GM21381 (cell line): Measurements from ENCODE around the gene SLC6A7.
"Not testable (repeated sequence)": the region's sequence is repeated elsewhere in the genome, so short reads cannot be mapped to it uniquely, and the experiment has no call there.

Source experiments
- ATAC-seq: cut with Tn5 transposase; IDR thresholded peaks from one replicate; pipeline ENCODE4 v1.9.1; 2021; ENCODE audit warnings: mild to moderate bottlenecking, moderate library complexity; ENCODE audit not compliant: unreplicated experiment

Gene SLC6A7

DNA sequence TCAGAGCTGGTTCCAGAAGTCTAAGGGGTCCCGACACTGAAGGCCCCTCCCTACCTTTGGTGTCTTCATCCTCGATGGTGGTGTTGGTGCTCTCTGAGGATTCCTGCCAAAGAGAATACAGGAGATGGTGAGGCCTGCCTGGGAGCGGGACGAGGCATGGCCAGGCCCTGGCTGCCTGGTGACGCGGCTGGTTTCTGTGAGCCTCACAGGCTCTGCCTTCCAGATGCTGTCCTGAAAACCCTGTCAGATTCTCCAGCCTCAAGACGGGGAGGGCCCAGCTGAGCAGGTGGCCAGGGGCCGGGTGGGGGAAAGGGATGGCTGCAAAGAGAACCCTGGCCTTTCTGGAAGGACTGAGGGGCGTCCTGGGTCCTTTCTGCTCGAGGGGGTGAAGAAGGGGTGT, 48.8 kb downstream of the SLC6A7 start:
- no peak for ATAC-seq

DNA sequence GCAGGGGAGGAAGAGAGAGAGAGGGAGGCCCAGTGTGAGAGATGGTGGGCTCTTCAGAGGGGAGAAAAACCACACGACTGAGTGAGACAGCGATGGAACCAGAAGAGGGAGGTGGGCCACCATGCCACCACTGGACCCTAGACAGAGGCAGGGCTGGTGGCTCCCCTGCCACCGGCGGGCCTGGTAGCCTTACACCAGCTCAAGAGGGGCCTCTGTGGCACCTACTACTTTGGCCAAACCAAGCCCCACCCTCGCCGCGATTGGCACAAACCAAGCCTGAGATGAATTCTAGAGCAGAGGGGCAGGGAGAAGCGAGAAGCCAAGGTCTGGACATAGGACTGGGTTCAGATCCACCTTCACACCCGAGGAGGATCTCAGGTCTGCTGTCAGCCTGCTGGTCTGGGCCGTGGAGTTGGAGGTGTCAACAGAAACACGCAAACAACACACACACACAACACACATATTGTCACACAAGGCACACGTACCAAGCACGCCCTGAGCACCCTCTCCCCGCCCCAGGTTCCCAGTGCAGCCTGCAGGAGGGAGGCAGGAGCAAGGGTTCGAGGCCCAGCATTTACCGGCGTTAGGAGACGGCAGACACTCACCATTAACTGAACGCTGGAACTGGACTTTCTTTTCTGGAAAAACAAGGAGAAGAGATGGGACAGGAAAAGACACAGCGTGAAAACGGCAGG, 49.4 kb downstream of the SLC6A7 start:
- ATAC-seq: no peak

DNA sequence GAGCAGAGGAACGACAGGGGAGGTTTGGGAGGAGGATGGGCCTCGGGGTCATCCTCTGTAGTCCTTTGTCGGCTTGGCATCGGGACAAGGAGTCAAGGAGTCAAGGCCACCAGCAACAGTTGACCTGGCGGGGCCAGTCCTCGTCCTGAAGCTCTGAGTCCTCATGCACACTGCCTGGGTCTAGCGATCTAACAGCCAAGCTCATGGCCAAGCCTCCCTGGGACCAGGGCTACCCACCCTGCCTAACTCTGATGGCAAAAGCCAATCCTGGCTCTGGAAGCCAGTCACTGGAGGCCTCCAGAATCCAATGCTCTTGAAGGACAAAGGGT, 49.9 kb downstream of the SLC6A7 start:
- ATAC-seq: no peak

DNA sequence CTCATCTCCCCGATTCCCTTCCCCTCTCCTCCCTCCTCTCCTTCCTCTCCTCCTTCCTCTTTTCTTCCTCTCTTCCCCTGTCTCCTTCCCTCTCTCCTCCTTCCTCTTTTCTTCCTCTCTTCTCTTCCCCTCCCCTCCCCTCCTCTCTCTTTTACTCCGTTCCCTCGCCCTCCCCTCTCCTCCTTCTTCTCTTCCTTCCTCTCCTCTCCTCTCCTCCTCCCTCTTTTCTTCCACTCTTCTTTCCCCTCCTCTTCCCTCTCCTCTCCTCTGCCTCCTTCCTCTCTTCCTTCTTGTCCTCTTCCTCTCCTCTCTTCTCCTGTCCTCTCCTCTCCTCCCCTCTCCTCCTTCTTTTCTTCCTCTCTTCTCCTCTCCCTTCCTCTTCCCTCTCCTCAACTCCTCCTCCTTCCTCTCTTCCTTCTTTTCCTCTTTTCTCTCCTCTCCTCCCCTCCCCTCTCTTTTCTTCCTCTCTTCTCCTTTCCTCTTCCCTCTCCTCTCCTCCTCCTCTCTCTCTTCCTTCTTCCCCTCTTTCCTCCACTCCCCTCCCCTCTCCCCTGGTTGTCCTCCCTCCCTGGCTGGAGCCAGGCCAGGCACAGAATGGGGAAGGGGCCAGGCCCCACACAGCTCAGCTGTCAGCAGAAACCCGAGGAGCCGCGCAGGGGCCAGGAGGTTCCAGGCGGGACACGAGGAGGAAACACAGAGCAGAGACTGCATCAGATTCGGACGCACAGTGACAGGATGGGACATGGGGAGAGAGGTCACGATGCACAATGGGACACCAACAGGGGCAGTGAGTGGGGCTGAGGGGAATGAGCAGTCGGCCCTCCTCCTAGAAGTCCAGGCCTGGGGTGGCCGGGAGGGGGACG, 51.7 kb downstream of the SLC6A7 start:
- ATAC-seq: no peak

DNA sequence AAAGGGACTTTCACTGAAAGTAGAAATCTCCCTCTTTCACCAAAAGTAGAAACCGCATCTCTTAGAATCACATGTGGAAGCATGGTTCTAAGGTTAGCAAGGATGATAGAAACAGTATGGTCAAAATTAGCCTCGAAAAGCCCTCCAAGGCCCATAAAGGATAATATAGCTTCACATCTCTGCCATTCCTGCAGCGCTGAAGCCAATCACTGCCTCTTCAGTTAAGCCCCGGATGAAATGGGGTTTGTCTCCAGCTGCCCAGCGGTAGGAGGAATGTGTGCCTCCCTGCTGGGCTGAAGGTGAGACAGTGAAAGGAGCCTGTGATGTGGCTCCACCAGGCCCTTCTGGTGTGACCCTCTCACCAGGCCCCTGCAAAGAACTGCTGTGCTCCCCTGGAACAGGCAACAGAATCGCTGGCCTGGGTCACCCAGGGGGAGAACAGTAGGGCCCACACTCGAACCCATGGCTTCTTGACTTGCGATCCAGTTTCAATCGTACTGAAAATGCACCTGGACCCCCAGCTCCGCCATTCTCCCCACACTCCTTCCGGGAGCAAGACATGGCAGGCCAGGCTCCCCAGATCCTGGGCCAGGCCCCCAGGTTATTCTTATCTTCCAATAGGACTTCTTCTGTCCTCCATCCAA, 52.5 kb downstream of the SLC6A7 start:
- ATAC-seq: no peak

DNA sequence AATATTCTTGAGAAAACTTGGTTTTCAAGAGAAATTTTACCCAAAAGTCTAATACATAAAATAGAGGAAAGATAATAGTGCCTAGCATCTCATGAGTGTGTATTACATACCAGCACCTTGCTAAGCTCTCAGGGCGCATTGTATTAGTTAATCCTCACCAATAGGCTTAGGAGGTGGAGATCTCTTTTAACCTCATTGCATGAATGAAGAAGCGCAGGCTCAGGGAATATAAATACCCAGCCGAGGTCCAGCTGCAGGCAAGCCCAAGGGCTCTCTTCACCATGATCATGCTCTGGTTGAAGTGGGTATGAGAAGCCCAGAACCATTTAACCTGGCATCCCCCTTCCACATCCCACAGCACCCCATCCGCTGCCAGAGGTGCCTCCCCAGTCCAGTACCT, 53.7 kb downstream of the SLC6A7 start:
- no peak for ATAC-seq

DNA sequence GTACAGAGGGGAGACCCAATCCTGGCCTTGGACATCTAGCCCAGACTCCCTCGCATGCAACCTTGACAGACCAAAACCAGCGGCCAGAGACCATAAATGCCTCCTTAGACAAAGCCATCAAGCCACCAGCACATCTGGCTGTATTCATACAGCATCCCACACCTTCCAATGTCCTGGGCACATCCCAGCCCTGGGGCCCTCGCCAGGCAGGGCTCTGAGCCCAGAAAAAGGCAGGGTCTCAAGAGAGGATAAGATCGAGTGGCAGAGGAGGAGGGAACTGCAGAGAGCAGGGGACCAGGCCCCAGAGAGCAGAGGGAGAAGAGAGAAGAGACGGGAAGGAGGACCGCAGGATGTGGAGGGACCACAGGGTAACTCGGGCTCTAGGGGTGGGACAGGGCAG, 54.3 kb downstream of the SLC6A7 start:
- ATAC-seq: no peak

DNA sequence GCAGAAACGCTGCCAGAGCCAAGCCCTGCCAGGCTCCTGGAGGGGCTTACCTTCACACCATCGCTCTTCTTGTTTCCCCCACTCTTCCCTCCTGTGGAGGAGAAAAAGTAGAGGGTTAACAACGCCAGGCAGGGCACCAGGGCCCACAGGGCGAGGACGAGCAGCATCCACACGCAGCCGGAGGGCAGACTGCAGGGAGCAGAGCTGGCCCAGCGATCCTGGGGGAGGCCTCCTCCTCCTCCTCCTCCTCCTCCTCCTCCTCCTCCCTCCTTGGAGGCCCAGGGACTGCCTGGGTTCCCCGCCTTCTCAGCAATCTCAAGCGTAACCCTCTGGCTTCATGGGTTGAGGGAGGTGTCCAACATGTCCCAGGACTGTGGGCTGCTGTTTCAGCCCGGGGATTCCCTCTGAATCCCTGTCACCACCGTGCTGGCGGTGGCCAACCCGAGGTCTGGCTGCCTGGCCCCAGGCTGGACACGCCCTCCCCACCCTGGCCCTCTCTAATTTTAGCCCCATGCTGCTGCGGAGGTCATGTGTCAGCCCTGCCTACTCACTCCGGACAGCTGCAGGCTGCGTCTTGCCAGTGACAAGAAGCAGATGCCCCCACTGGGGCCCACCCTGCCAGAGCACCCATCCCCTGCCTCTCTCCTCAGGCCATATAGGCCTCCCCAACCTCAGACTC, 55.4 kb downstream of the SLC6A7 start:
- ATAC-seq: no peak

DNA sequence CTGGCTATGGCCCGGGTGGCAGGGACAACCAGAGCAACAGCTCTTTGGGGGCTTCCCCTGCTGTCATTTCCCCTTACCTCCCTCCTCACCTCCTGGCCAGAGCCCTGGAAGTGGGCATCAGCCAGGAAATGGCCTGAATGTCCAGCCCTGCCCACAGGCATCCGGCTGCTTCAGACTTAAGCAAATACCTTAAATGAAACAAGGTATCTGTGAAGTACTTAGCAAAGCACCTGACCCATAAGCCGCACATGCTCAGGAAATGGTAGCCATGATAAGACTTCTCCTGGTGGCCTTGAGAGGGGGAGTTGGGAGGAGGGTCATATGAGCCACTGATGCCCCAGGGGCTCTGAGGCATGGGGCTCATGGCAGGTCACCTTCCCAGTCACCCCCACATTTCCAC, 55.9 kb downstream of the SLC6A7 start:
- no peak for ATAC-seq

DNA sequence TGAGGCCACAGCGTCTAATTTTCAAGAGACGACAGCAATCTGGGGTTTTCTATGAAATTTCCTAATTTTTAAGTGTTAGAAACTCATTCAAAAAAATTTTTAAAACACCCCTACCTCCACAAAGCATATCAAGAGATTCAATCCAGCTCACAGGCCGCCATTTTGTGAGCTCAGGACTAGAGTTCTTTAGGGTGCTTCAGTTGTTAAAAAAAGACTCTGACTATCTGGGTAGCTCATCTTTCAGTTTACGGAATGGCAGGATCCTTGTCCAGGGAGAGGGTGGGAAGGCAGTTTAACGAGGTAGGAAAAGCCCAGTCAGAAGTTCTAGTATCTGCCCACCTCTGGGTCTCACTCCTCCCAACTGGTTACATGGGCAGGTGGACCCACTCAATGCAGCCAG, 56.6 kb downstream of the SLC6A7 start:
- ATAC-seq: no peak

DNA sequence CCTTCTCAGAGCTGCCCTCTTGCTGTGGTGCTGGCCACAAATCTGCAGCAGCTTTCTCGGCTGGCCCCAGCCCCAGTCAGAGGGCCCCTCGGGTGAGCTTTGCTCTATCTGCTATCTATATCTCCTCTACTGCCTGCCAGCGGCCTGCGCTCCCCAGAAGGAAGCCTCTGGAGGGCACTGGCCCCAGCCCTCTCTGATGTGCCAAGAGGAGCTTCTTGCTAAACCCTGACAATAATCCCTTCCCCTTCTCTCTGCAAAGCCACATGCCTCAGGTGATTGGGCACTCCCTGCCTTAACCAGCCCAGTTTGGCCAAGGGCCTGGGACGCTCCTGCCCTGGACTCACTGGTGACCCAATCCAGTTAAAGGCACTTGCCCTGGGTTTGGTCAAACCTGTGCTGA, 57.0 kb downstream of the SLC6A7 start:
- no peak for ATAC-seq

DNA sequence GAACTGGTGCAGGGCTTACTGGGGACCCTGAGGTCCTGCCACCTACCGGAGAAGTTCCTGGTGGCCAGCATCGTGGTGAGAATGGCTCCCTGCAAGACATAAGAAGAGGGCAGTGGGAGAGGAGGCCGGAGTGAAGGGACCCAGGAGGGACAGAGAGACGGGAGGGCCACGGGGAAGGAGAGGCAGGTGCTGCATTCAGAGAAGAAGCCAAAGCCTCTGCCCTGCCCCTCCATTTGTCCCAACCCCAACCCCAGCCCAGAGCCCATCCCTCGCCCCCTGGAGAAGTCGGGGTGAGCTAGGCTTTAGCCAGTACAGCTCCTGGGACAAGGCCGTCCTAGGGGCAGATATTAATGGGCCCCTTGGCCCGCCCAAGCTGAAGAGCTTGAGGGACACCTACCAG, 57.9 kb downstream of the SLC6A7 start:
- ATAC-seq: no peak

DNA sequence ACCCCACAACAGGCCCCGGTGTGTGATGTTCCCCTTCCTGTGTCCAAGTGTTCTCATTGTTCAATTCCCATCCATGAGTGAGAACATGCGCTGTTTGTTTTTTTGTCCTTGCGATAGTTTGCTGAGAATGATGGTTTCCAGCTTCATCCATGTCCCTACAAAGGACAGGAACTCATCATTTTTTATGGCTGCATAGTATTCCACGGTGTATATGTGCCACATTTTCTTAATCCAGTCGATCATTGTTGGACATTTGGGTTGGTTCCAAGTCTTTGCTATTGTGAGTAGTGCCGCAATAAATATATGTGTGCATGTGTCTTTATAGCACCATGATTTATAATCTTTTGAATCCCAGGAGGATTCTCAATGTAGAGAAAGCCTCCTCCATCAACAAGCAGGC, 58.6 kb downstream of the SLC6A7 start:
- not testable (repeated sequence) for ATAC-seq

DNA sequence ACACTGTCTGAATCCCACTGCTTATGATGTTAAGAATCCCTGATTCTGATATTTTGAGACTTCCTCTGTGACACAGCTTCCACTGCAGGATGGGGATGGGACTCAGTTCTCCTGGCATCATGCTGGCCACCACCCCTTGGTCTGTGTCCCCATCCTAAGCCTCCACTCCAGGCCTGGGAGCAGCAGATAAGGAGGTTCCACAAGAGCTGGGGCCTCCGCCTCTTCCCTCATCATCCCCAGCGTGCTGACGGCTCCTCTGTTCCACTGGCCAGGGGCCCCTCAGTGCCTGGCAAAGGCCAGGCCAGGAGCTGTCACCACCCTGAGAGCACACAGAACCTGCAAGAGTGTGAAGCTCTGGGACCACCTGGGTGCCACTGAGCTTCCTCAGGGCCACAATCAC, 59.1 kb downstream of the SLC6A7 start:
- no peak for ATAC-seq

DNA sequence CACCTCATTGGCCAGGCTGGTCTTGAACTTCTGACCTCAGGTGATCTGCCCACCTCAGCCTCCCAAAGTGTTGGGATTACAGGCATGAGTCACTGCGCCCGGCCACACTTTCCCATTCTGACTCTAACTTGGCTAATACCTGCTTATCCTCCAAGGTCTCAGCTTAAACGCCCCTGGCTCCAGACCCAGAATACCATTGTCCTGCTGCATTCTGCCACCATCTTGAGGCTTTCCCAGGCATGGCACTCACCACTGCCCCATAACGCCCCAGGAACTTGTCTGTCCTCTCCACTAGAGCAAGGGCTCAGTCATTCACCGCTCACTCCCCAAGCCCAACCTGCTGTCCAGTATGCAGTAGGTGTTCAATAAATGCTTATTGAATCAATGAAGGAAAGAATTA, 59.9 kb downstream of the SLC6A7 start:
- ATAC-seq: no peak

DNA sequence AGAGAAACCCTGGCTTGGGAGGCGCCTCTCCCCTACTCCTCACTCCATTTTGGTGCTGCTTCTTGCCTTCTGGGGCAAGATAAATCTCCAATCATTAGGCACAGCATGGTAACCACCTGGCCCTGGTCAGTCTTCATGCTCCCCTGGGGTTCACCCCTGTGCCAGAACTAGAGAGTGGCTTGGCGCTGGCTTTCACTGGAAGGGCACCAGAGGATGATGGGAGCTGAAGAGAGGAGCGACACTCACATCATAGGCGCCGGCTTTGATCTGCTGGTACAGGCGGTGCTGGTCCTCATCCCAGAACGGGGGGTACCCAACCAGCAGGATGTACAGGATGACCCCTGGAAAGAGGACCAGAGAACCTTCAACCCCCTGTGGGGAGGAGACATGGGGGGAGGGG, 61.6 kb downstream of the SLC6A7 start:
- ATAC-seq: no peak

DNA sequence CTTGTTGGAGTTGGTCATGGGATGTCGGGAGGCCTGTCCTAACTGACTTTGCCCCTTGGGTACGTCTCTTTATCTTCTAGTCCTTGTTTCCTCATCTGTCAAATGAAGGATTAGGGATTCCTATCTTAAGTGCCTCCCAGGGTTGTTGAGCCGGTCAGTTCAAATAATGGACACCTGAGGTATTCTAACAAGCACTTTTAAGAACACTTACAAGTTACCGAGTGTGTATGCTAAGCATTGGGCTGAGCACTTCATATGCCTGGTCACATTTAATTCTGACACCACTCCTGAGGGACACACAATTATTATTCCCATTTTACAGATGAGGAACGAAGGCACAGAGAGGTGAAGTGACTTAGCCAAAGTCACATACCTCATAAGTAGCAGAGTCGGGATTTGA, 62.6 kb downstream of the SLC6A7 start:
- no peak for ATAC-seq

DNA sequence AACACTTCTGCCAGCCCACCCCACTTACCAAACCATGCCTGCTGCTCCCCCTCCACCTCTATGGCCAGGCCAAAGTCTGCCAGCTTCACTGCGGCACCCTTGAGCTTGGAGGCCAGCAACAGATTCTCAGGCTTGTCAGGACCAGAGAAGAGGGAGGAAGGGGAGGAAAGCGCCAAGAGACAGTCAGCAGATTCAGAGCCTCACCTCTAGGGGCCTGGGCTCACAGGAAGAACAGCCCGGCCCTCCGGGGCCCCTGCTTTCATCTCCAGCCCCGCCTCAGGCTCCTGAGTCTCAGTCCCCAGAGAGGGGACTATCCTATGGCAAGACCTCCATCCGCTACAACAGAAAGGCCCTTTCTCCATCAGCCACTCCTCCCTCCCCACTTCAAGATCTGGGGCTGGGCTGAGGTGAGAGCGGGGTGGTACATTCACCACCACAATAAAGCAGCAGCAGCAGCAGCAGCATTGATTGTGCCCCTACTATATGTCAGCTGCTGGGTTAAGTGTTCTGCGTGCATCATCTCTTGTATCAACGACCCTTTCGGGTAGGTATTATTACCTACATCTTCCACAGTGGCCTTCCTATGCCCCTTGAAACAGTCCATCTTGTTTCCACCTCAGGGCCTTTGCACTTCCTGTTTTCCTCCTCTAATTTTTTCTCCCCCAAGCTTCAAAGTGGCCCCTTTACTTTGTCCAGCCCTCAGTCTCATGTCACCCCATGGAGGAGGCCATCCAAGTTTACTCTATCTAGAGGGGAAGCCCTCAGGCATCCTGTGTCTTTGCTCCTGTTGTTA, 63.8 kb downstream of the SLC6A7 start:
- no peak for ATAC-seq

DNA sequence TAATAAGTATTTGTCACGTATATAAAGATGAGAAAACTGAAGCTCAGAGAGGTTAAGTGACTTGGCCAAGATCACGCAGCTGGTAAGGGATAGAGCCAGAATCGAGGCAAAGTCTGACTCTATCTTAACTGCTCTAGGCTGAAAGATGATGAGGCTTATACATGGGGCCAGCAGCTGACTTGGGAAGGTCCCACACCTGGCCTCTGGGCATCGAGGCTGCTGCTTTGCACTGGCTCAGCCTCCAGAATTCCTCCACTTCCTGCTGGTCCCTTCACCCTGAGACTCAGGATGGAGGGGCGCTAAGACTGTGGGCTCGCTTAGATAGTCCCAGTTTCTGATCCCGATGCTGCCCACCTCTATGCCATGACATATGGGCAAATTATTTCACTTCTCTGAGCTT, 64.5 kb downstream of the SLC6A7 start:
- no peak for ATAC-seq

DNA sequence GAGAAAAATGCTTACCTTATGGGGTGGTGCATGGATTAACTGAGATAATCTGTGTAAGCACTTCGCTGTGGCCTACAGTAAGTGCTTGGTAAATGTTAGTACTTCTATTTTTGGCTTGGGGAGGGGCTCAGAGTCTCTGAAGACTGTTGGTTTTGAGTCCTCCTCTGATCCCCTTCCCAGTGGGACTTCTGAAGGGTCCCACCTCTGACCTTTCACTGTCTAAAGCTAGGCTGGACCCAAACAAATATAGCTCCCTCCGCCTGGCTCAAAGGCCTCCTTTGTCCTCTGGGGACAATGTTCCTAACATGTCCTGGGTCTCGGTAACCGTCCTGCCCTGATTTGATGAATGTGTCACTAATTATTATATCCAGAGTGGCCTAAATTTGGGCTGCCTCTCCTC, 64.9 kb downstream of the SLC6A7 start:
- no peak for ATAC-seq
